ENCODE data around the gene SUGT1.

Gene SUGT1

GRCh38 chr13:52738719-52739467, 86.3 kb downstream of the SUGT1 start:
- no peak overlapping the region for H3K4me3 ChIP-seq (ENCODE audit: low read depth, low read length)
- no peak for DNase-seq (ENCODE audit: low read depth)
- TF ChIP-seq MAX (IDR thresholded peaks at IDR 0.05; ENCODE audit: low read depth, low read length) (no peak), POLR2A (IDR thresholded peaks at IDR 0.05; ENCODE audit: extremely low read depth, insufficient read length) (no peak), CTCF (IDR thresholded peaks at IDR 0.05; ENCODE audit: low read depth, low read length) (no peak), MYC (IDR thresholded peaks at IDR 0.05; ENCODE audit: low read depth, low read length) (no peak)

GRCh38 chr13:52739468-52740071, 86.9 kb downstream of the SUGT1 start, which contains the start of gene CNMD:
TSS of gene CNMD (minus strand) at chr13:52739820. CDS start at chr13:52739701, 119 bp downstream.
- no peak for DNase-seq (ENCODE audit: low read depth)
- no peak within 1 kb of the TSS for H3K4me3 ChIP-seq (ENCODE audit: low read depth, low read length)
- TF ChIP-seq CTCF (IDR thresholded peaks at IDR 0.05; ENCODE audit: low read depth, low read length) (no peak), MYC (IDR thresholded peaks at IDR 0.05; ENCODE audit: low read depth, low read length) (no peak), MAX (IDR thresholded peaks at IDR 0.05; ENCODE audit: low read depth, low read length) (no peak), POLR2A (IDR thresholded peaks at IDR 0.05; ENCODE audit: extremely low read depth, insufficient read length) (no peak)

- no peak for TF ChIP-seq MYC (IDR thresholded peaks at IDR 0.05; ENCODE audit: low read depth, low read length)
- no peak for TF ChIP-seq MAX (IDR thresholded peaks at IDR 0.05; ENCODE audit: low read depth, low read length)
- TF ChIP-seq POLR2A (IDR thresholded peaks at IDR 0.05; ENCODE audit: extremely low read depth, insufficient read length) = no peak
- no peak for TF ChIP-seq CTCF (IDR thresholded peaks at IDR 0.05; ENCODE audit: low read depth, low read length)
Measured at GRCh38 chr13:52743569-52743968, 90.9 kb downstream of the SUGT1 start.

GRCh38 chr13:52743988-52744387, 91.4 kb downstream of the SUGT1 start:
- DNase-seq (ENCODE audit: low read depth) = no peak
- TF ChIP-seq MAX (IDR thresholded peaks at IDR 0.05; ENCODE audit: low read depth, low read length) = no peak
- TF ChIP-seq POLR2A (IDR thresholded peaks at IDR 0.05; ENCODE audit: extremely low read depth, insufficient read length) = no peak
- TF ChIP-seq MYC (IDR thresholded peaks at IDR 0.05; ENCODE audit: low read depth, low read length) = no peak
- no peak for TF ChIP-seq CTCF (IDR thresholded peaks at IDR 0.05; ENCODE audit: low read depth, low read length)
- no peak overlapping the region for H3K4me3 ChIP-seq (ENCODE audit: low read depth, low read length)

More at GRCh38 chr13:52743569-52743968, 90.9 kb downstream of the SUGT1 start:
- H3K4me3 ChIP-seq (ENCODE audit: low read depth, low read length) = no peak overlapping the region
- DNase-seq (ENCODE audit: low read depth) = no peak

- no peak for DNase-seq (ENCODE audit: low read depth)
- H3K4me3 ChIP-seq (ENCODE audit: low read depth, low read length) = no peak overlapping the region
- TF ChIP-seq MYC (IDR thresholded peaks at IDR 0.05; ENCODE audit: low read depth, low read length) = no peak
- no peak for TF ChIP-seq CTCF (IDR thresholded peaks at IDR 0.05; ENCODE audit: low read depth, low read length)
- no peak for TF ChIP-seq MAX (IDR thresholded peaks at IDR 0.05; ENCODE audit: low read depth, low read length)
- TF ChIP-seq POLR2A (IDR thresholded peaks at IDR 0.05; ENCODE audit: extremely low read depth, insufficient read length) = no peak
Measured at GRCh38 chr13:52744842-52745375, 92.3 kb downstream of the SUGT1 start.

Data from NB4 (cell line).